ENCODE results near the gene DISP2.

- TF ChIP-seq CTCF (IDR thresholded peaks at IDR 0.05) (no peak), POLR2A (IDR thresholded peaks at IDR 0.05) (no peak), POLR2AphosphoS5 (IDR thresholded peaks at IDR 0.05) (no peak)
Measured at GRCh38 chr15:40372981-40373380, 15.0 kb downstream of the DISP2 start.
